A549 (cell line): ENCODE measurements around the gene CADM1. TPM values are rescaled to one million over a fixed set of nuclear protein-coding genes. Genes with fewer than 3 reads are reported as not detected.

Experiments used
- ATAC-seq, 2 experiments: fragments of 200-7000 bp in 1 of 2; fragments of >200 bp in 1 of 2; cut with Nextera tagmentation in 1 of 2; cut with Tn5 transposase in 1 of 2; 3 replicates each; pipeline versions ENCODE4 v1.8.0 to v1.9.1; 2018 to 2020; ENCODE audit warnings: mild to moderate bottlenecking in 1 of 2, moderate library complexity in 1 of 2
- CTCF ChIA-PET: fragments of 300-600 bp; sonication (Branson Sonifier 250); formaldehyde crosslinking; extraction: SDS; loops from one replicate; lab custom pipeline; 2021; ENCODE audit warnings: antibody characterized with exemption, inconsistent platforms; lab: Yijun Ruan, JAX
- POLR2A ChIA-PET: fragments of 350-600 bp; formaldehyde crosslinking; extraction: SDS; loops from one replicate; lab custom pipeline; 2021; ENCODE audit warnings: antibody characterized with exemption, inconsistent platforms; lab: Yijun Ruan, JAX
- DNase-seq, 2 experiments: peaks; one replicate each; pipeline versions ENCODE4 v3.0.0 to v3.0.0-alpha.2; 2011 to 2016; ENCODE audit warnings: low read depth in 1 of 2, low spot score in 1 of 2
- FAIRE-seq: peaks from 2 replicates; lab custom pipeline; 2011; peaks lifted over from hg19 to GRCh38; lab: Jason Lieb, UNC
- H3K27ac ChIP-seq, 2 experiments: fragments of >200 bp; sonication (Bioruptor Twin); formaldehyde crosslinking; 3 replicates each; pipeline ENCODE4 v1.5.1; 2016 to 2017
- H3K4me1 ChIP-seq: fragments of >200 bp; sonication (Bioruptor Twin); formaldehyde crosslinking; 3 replicates; pipeline ENCODE4 v1.6.1; 2016
- H3K4me2 ChIP-seq: fragments of >200 bp; sonication (Bioruptor Twin); formaldehyde crosslinking; 3 replicates; pipeline ENCODE4 v1.6.1; 2016
- H3K4me3 ChIP-seq: fragments of >200 bp; sonication (Bioruptor Twin); formaldehyde crosslinking; 3 replicates; pipeline ENCODE4 v1.5.1; 2016
- H3K9me3 ChIP-seq: fragments of >200 bp; sonication (Bioruptor Twin); formaldehyde crosslinking; 3 replicates; pipeline ENCODE4 v1.6.1; 2016
- CHD2 ChIP-seq: fragments of 150-350 bp; IDR thresholded peaks from 2 replicates; pipeline ENCODE4 v1.6.1; 2014; ENCODE audit warnings: low read length; ENCODE audit not compliant: partially characterized antibody
- CHD4 ChIP-seq: fragments of 200-600 bp; sonication (generic); IDR thresholded peaks from 2 replicates; pipeline ENCODE4 v1.6.1; 2016; ENCODE audit warnings: antibody characterized with exemption, mild to moderate bottlenecking, borderline replicate concordance
- EP300 ChIP-seq, 2 experiments: fragments of >200 bp; sonication (Bioruptor Twin); formaldehyde crosslinking; IDR thresholded peaks; 2 replicates in 1 of 2; 3 replicates in 1 of 2; pipeline ENCODE4 v1.6.1; 2016 to 2017
- GATA3 ChIP-seq: IDR thresholded peaks from 2 replicates; pipeline ENCODE4 v1.6.1; 2012; ENCODE audit warnings: borderline replicate concordance
- HMGXB4 ChIP-seq: fragments of 250-450 bp; sonication (Bioruptor Pico); IDR thresholded peaks from 2 replicates; pipeline ENCODE4 v1.5.0; 2021; ENCODE audit warnings: mild to moderate bottlenecking, moderate library complexity, borderline replicate concordance
- HOXB13 ChIP-seq: fragments of 250-450 bp; sonication (Bioruptor Pico); IDR thresholded peaks from 2 replicates; pipeline ENCODE4 v1.5.0; 2020; ENCODE audit warnings: low read depth, mild to moderate bottlenecking, moderate library complexity
- MAZ ChIP-seq: fragments of 150-350 bp; IDR thresholded peaks from 2 replicates; pipeline ENCODE4 v1.6.1; 2014; ENCODE audit warnings: antibody characterized with exemption, low read depth, low read length, borderline replicate concordance
- NFE2L2 ChIP-seq: fragments of 150-350 bp; conservative IDR thresholded peaks from 2 replicates; pipeline ENCODE4 v1.6.1; 2014; ENCODE audit warnings: low read length
- NPAS2 ChIP-seq: fragments of 250-450 bp; sonication (Bioruptor Pico); IDR thresholded peaks from 2 replicates; pipeline ENCODE4 v1.8.0; 2022; ENCODE audit warnings: mild to moderate bottlenecking, moderate library complexity, borderline replicate concordance
- PBX3 ChIP-seq: IDR thresholded peaks from 2 replicates; pipeline ENCODE4 v1.6.1; 2012
- PHF8 ChIP-seq: fragments of 200-600 bp; sonication (generic); IDR thresholded peaks from 2 replicates; pipeline ENCODE4 v1.6.1; 2016; ENCODE audit warnings: low read depth, mild to moderate bottlenecking, antibody characterized with exemption, moderate library complexity, borderline replicate concordance
- POLR2A ChIP-seq: IDR thresholded peaks from 2 replicates; pipeline ENCODE4 v1.6.1; 2012; ENCODE audit warnings: mild to moderate bottlenecking, low read length
- POLR2AphosphoS2 ChIP-seq: conservative IDR thresholded peaks from 2 replicates; pipeline ENCODE4 v1.6.1; 2012; ENCODE audit warnings: low read length, improper control_type of control experiment, inconsistent platforms
- RAD21 ChIP-seq, 2 experiments: fragments of >200 bp in 1 of 2; sonication (Bioruptor Twin) in 1 of 2; formaldehyde crosslinking in 1 of 2; IDR thresholded peaks in 1 of 2; conservative IDR thresholded peaks in 1 of 2; 2 replicates in 1 of 2; 3 replicates in 1 of 2; pipeline ENCODE4 v1.6.1; 2012 to 2018; ENCODE audit warnings: inconsistent platforms in 1 of 2
- RARB ChIP-seq: fragments of 250-450 bp; sonication (Bioruptor Pico); IDR thresholded peaks from 2 replicates; pipeline ENCODE4 v1.8.0; 2021; ENCODE audit warnings: mild to moderate bottlenecking, moderate library complexity
- RNF2 ChIP-seq: fragments of 200-600 bp; sonication (generic); IDR thresholded peaks from 2 replicates; pipeline ENCODE4 v1.6.1; 2016; ENCODE audit warnings: low read depth, mild to moderate bottlenecking, antibody characterized with exemption, moderate library complexity, borderline replicate concordance
- TFCP2L1 ChIP-seq: fragments of 250-450 bp; sonication (Bioruptor Pico); IDR thresholded peaks from 2 replicates; pipeline ENCODE4 v1.5.0; 2021; ENCODE audit warnings: mild to moderate bottlenecking
- ZNF302 ChIP-seq: fragments of 250-450 bp; sonication (Bioruptor Pico); IDR thresholded peaks from 2 replicates; pipeline ENCODE4 v1.9.0; 2021; ENCODE audit warnings: inconsistent platforms, mild to moderate bottlenecking, moderate library complexity
- ZSCAN20 ChIP-seq: fragments of 250-450 bp; sonication (Bioruptor Pico); IDR thresholded peaks from 2 replicates; pipeline ENCODE4 v1.8.0; 2022; ENCODE audit warnings: mild to moderate bottlenecking, moderate library complexity
- WGBS: methylation state at CpG from one replicate; pipeline ENCODE4 v1.1.6; 2017; ENCODE audit errors: missing lambda C conversion rate; 5-methylcytosine and 5-hydroxymethylcytosine counted together
- polyA plus RNA-seq, 4 experiments: library from polyadenylated mRNA; depleted of rRNA in 3 of 4; stranded (reverse); fragments of >200 nt; fragmentation: RNase III in 1 of 4; extraction: RNeasy Plus Mini Kit Qiagen cat#74134 plus additional on column Dnase treatment in 1 of 4; gene quantifications; 2 replicates in 3 of 4; 3 replicates in 1 of 4; pipeline ENCODE4 v1.2.3, GENCODE V29; 2011 to 2017
- TF ChIP-seq, protein P1 (sequence below): fragments of 150-350 bp; IDR thresholded peaks from 2 replicates; pipeline ENCODE4 v1.6.1; 2014; ENCODE audit warnings: low read depth, mild to moderate bottlenecking, low read length
- TF ChIP-seq, protein P2 (sequence below): fragments of 450-650 bp; IDR thresholded peaks from 2 replicates; pipeline ENCODE4 v1.6.1; 2014; ENCODE audit warnings: antibody characterized with exemption

Gene CADM1
- polyA plus RNA-seq, 2 of the 4 experiments (the other 2 are of a cell fraction) = 33.4 to 36.7 TPM

GRCh38 chr11:115219376-115219775, 284.8 kb downstream of the CADM1 start (continued):
- TF ChIP-seq, protein P1, sequence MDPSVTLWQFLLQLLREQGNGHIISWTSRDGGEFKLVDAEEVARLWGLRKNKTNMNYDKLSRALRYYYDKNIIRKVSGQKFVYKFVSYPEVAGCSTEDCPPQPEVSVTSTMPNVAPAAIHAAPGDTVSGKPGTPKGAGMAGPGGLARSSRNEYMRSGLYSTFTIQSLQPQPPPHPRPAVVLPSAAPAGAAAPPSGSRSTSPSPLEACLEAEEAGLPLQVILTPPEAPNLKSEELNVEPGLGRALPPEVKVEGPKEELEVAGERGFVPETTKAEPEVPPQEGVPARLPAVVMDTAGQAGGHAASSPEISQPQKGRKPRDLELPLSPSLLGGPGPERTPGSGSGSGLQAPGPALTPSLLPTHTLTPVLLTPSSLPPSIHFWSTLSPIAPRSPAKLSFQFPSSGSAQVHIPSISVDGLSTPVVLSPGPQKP = no peak
- TF ChIP-seq MAZ = no peak
- no peak for TF ChIP-seq POLR2AphosphoS2
- no peak for TF ChIP-seq EP300 (IDR thresholded peaks at IDR 0.05)
- TF ChIP-seq POLR2A = no peak
- TF ChIP-seq RNF2 = no peak
- no peak for TF ChIP-seq ZNF302 (CRISPR knock-in tag)

DNA sequence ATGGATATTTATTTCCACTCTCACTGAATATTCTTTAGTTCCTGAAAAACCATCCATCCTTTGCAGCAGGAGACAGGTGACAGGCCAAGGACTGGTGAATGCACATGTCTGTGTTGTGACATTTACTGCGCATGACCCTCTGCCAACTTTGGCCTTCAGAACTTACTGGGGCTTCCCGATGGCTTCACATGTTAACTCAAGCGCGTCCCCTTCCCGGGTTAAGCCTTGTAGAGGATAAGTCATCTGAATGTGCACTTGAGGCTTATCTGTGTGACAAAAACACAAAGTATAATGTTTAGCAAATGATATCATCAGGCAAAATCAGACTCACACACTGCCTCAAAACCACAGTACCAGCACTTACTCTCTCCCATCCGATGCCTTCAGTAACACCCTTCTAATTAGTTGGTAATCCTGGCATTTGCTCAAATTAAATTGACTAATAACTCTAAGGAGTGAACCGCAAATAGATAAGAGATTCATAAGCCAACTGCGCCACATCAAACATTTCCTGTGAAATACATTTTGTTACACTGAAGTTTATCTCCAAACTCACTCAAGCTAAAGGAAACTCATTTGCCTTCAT, 286.4 kb downstream of the CADM1 start:
- H3K4me3 ChIP-seq = no peak overlapping the region
- TF ChIP-seq NPAS2 = no peak
- no peak for TF ChIP-seq EP300 (IDR thresholded peaks at IDR 0.05)
- TF ChIP-seq, protein P1 = no peak
- TF ChIP-seq PBX3 = no peak
- TF ChIP-seq POLR2AphosphoS2 = no peak
- no peak for TF ChIP-seq RARB (CRISPR knock-in tag)
- no peak for TF ChIP-seq NFE2L2
- no peak for TF ChIP-seq CHD2
- no peak for TF ChIP-seq CHD4
- TF ChIP-seq, protein P2, sequence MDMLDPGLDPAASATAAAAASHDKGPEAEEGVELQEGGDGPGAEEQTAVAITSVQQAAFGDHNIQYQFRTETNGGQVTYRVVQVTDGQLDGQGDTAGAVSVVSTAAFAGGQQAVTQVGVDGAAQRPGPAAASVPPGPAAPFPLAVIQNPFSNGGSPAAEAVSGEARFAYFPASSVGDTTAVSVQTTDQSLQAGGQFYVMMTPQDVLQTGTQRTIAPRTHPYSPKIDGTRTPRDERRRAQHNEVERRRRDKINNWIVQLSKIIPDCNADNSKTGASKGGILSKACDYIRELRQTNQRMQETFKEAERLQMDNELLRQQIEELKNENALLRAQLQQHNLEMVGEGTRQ = no peak
- no peak for TF ChIP-seq PHF8
- TF ChIP-seq HOXB13 (CRISPR knock-in tag) = no peak
- no peak for TF ChIP-seq TFCP2L1 (CRISPR knock-in tag)
- no peak for TF ChIP-seq GATA3
- no peak overlapping the region for H3K4me2 ChIP-seq
- DNase-seq (no peak), FAIRE-seq (no peak), ATAC-seq (no peak)
- WGBS = 94% methylated on average over 8 of the region's 8 CpGs
- ChIA-PET POLR2A (no interaction called here), CTCF (no interaction called here)
- H3K9me3 ChIP-seq = no peaks in the 10 kb centered on the region
- H3K4me1 ChIP-seq = peaks cover 14% of the 10 kb centered on the region
- no peak overlapping the region for H3K27ac ChIP-seq

GRCh38 chr11:115215694-115216617, 288.3 kb downstream of the CADM1 start:
- WGBS = 88% methylated on average over 11 of the region's 11 CpGs
- ChIA-PET CTCF (interaction anchor here (0.6 to 1.7 kb wide), 5 partner anchors 9 to 66 kb away, joined by 3 to 4 read pairs (median 3); no protein-coding TSS in a partner anchor), POLR2A (no interaction called here)
- H3K27ac ChIP-seq = no peak overlapping the region
- TF ChIP-seq ZSCAN20 (CRISPR knock-in tag) = no peak
- TF ChIP-seq RAD21 (conservative IDR thresholded peaks at IDR 0.05 in 1 of 2, IDR thresholded peaks at IDR 0.05 in 1 of 2) = 0 out of 5 replicates have a peak, but pooled peaks of 1 of the 2 experiments have one; percentile 10
- TF ChIP-seq HMGXB4 = no peak
- ATAC-seq (peak in 1 of 2 experiments; percentile 75; a peak in 3 of 6 replicates), DNase-seq (peak; percentile 1 to 24), FAIRE-seq (no peak)
- H3K4me3 ChIP-seq = no peak overlapping the region
- no peak overlapping the region for H3K4me2 ChIP-seq
- no peaks in the 10 kb centered on the region for H3K9me3 ChIP-seq
- H3K4me1 ChIP-seq = no peaks in the 10 kb centered on the region
